Psoas muscle (tissue), 8 donors: ENCODE data around the gene EPS8L3. TPM values are rescaled to one million over a fixed set of nuclear protein-coding genes. Genes with fewer than 3 reads are reported as not detected.

ENCODE experiments used
- ATAC-seq, 4 donors: fragments of 200-7000 bp; cut with Tn5 transposase; one replicate each; pipeline ENCODE4 v1.9.1; 2020; ENCODE audit warnings: moderate library complexity in 3 of 4, mild to moderate bottlenecking in 2 of 4
- DNase-seq, 2 donors: peaks; one replicate each; pipeline ENCODE4 v3.0.0-alpha.2; 2020
- H3K27ac ChIP-seq: fragments of 200-600 bp; one replicate; pipeline ENCODE4 v1.8.0; 2022
- H3K27me3 ChIP-seq, 3 donors: fragments of 200-600 bp in 1 of 3; one replicate each; pipeline versions ENCODE4 v1.6.1 to v1.8.0; 2013 to 2022; ENCODE audit warnings: low read length in 2 of 3, mild to moderate bottlenecking in 2 of 3, moderate library complexity in 1 of 3; ENCODE audit not compliant: insufficient read depth in 3 of 3
- H3K36me3 ChIP-seq, 2 donors: fragments of 200-600 bp in 1 of 2; one replicate each; pipeline versions ENCODE4 v1.6.1 to v1.8.0; 2013 to 2022; ENCODE audit warnings: low read depth in 1 of 2, mild to moderate bottlenecking in 1 of 2, moderate library complexity in 1 of 2; ENCODE audit not compliant: insufficient read depth in 1 of 2
- H3K4me1 ChIP-seq: fragments of 200-600 bp; one replicate; pipeline ENCODE4 v1.8.0; 2022
- H3K4me3 ChIP-seq: fragments of 200-600 bp; one replicate; pipeline ENCODE4 v1.8.0; 2022; ENCODE audit warnings: mild to moderate bottlenecking
- H3K9me3 ChIP-seq: fragments of 200-600 bp; one replicate; pipeline ENCODE4 v1.8.0; 2022
- WGBS, 3 donors: extraction: QIAGEN DNeasy Blood & Tissue Kit; methylation state at CpG; one replicate each; pipeline versions ENCODE4 v1.1.6 to v1.1.7; 2013; 5-methylcytosine and 5-hydroxymethylcytosine counted together
- intact Hi-C, 2 donors: fragments of 100-400 bp; cut with DNase I; formaldehyde crosslinking; loops; one replicate each; pipeline versions ENCODE4 v1.11.0 to v1.14.2; 2022
- polyA plus RNA-seq, 3 donors: library from polyadenylated mRNA; stranded (reverse); fragments of 200-250 nt; gene quantifications; one replicate each; pipeline ENCODE4 v1.2.3, GENCODE V29; 2013
- total RNA-seq, 4 donors: library from RNA; stranded (reverse); fragmentation: NEBNext Ultra II Directional in 2 of 4; extraction: Animal tissue kit (Norgen Biotek cat#: 25700) in 2 of 4; gene quantifications; one replicate each; pipeline versions ENCODE4 v1.2.1 to v1.2.4, GENCODE V29; 2021 to 2023
- TF ChIP-seq, protein P1 (sequence below): fragments of 200-600 bp; IDR thresholded peaks from one replicate; pipeline ENCODE4 v1.8.0; 2022; ENCODE audit warnings: antibody characterized with exemption
- donor health status: healthy with polysubstance abuse.
- donor health status: DM: no; HTN: no; CAD: no; lungs with moderate emphysema.
- donor health status: Bipolar disorder and iron deficiency.
- donor health status: healthy.
- donor health status: DM: yes; HTN: yes; CAD: no.
- donor health status: DM: no; HTN: no; CAD: no.
- donor health status: DM: no; HTN: no; CAD: no.
- donor health status: DM: yes; HTN: yes; CAD: no.

The EPS8L3 gene
- total and polyA plus RNA-seq, 7 donors, result 0.03 to 0.64 (median 0.57) TPM; not detected in 4

- TF ChIP-seq, protein P1, sequence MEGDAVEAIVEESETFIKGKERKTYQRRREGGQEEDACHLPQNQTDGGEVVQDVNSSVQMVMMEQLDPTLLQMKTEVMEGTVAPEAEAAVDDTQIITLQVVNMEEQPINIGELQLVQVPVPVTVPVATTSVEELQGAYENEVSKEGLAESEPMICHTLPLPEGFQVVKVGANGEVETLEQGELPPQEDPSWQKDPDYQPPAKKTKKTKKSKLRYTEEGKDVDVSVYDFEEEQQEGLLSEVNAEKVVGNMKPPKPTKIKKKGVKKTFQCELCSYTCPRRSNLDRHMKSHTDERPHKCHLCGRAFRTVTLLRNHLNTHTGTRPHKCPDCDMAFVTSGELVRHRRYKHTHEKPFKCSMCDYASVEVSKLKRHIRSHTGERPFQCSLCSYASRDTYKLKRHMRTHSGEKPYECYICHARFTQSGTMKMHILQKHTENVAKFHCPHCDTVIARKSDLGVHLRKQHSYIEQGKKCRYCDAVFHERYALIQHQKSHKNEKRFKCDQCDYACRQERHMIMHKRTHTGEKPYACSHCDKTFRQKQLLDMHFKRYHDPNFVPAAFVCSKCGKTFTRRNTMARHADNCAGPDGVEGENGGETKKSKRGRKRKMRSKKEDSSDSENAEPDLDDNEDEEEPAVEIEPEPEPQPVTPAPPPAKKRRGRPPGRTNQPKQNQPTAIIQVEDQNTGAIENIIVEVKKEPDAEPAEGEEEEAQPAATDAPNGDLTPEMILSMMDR, result no peak
- intact Hi-C loops, result loop anchor here (5.0 kb wide), 2 partner anchors 118 to 123 kb away; partner anchors contain the start of gene CSF1 (in 1 of the 2)
- Histone ChIP-seq H3K27ac (no peak overlapping the region), H3K36me3 (no peaks in the 10 kb centered on the region), H3K27me3 (no peaks in the 10 kb centered on the region), H3K4me3 (no peak overlapping the region), H3K9me3 (no peaks in the 10 kb centered on the region), H3K4me1 (peaks cover 20% of the 10 kb centered on the region)
- WGBS, 3 donors, result 71 to 80% (median 78%) methylated on average over 19 of the region's 19 CpGs
- DNase-seq (peak in 1 of 2 donors; percentile 46), ATAC-seq (no peak)
Measured at GRCh38 chr1:109794319-109795132, 30.8 kb upstream of the EPS8L3 start.

DNA sequence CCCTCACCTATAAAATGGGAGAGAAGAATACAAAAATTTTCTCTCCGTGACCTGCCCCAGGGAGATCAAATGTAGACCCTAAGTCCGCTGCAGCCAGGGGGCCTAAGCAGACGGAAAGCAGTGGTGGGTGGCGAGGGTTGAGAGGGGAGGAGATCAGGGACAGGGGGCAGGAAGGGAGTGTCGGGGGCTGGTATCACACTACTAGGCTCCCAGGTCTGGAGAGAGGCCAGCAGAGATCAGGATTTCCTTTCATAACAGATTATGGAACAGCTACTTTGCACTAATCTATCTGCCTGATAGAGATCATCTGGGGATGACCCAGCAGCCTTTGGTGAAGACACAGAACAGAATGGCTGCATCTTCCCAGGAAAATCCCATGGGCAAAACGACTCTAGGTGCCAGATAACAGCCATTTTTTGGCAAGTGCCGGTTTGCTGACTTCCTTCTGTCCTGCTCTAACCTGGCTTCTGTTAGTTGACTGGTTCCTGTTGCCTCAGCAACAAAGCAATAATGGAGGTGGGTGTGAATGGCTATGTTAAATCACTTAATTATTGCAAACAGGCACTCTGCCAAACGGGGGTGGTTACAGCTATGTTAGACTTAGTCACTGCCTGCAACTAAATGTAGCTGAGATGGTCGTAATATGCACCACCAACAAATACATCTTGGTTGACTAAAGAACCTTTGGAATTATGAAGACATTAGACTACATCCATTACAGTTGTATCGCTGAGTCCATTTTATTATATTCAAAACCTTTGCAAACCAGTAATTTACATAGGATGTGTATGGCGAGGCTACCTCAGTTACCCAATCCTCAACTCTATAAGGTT is 30.0 kb upstream of the EPS8L3 start:
- no peak overlapping the region for H3K4me3 ChIP-seq
- peak in 3 of 4 donors; percentile 22 to 55 (median 23) for ATAC-seq
- WGBS, 3 donors, result 53 to 60% (median 58%) methylated on average over 11 of the region's 11 CpGs
- peak overlapping the region; percentile 12 for H3K27ac ChIP-seq
- peaks cover 20% of the 10 kb centered on the region for H3K4me1 ChIP-seq
- DNase-seq, result peak in 1 of 2 donors; percentile 39
- intact Hi-C loops, result loop anchor here (5.0 kb wide), 2 partner anchors 119 to 124 kb away; partner anchors contain the start of gene CSF1 (in 1 of the 2)
- TF ChIP-seq, protein P1, result no peak
- H3K36me3 ChIP-seq, result no peaks in the 10 kb centered on the region
- H3K9me3 ChIP-seq, result no peaks in the 10 kb centered on the region
- no peaks in the 10 kb centered on the region for H3K27me3 ChIP-seq

- peaks cover 20% of the 10 kb centered on the region for H3K4me1 ChIP-seq
- H3K4me3 ChIP-seq, result no peak overlapping the region
- intact Hi-C loops, result loop anchor here (5.0 kb wide), 2 partner anchors 119 to 124 kb away; partner anchors contain the start of gene CSF1 (in 1 of the 2)
- H3K27me3 ChIP-seq, result no peaks in the 10 kb centered on the region
- TF ChIP-seq, protein P1, result no peak
- no peaks in the 10 kb centered on the region for H3K36me3 ChIP-seq
- no peak for ATAC-seq
- H3K27ac ChIP-seq, result peak overlapping the region; percentile 12
- 47 to 59% (median 55%) methylated on average over 5 of the region's 5 CpGs for WGBS, 3 donors
- peak in 1 of 2 donors; percentile 24 for DNase-seq
- no peaks in the 10 kb centered on the region for H3K9me3 ChIP-seq
Measured at GRCh38 chr1:109793089-109793485, 29.4 kb upstream of the EPS8L3 start.

DNA sequence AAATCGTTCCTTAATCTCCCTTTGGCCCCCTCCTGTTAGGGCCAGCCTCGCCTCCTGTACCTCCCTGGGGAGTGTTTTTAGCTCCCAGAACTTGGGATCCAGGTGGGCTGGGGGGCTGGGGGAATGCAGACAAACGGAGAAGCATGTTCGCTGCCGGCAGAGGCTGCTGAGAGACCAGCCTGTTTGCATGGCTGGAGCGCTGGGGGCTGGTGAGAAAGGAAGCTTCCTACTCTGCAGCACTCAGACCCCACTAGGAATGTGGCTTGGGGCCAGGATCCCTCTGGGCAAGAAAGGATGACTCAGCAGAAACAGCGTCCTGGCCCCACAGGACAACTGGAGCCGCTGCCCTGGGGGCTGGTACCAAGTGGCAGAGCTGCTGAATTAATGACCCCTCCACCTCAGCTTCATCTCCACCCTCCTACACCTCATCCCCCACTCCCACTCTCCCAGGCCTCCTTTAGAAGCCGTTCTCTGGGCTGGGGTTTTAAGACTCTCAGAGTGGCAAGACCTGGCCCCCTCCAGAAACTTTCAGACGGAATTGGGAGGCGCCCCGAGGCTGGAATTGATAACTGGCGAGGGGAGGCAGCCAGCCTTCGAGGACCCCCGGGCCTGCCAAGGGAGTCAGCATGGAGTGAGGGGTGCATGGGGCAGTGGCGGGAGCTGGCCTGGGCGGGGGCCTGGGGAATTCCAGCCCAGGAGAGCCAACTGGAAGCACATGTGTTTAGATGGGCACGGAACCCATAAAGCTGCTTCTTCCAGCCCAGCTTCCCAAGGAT is 28.5 kb upstream of the EPS8L3 start:
- Histone ChIP-seq H3K27ac (no peak overlapping the region), H3K27me3 (no peaks in the 10 kb centered on the region), H3K4me1 (peaks cover 20% of the 10 kb centered on the region), H3K36me3 (no peaks in the 10 kb centered on the region), H3K4me3 (no peak overlapping the region), H3K9me3 (no peaks in the 10 kb centered on the region)
- WGBS, 3 donors, result 32 to 37% (median 33%) methylated on average over 18 of the region's 18 CpGs
- DNase-seq (peak; percentile 65 to 66), ATAC-seq (peak; percentile 33 to 66 (median 50))
- TF ChIP-seq, protein P1, result no peak
- intact Hi-C loops, result loop anchor here (5.0 kb wide), 2 partner anchors 120 to 125 kb away; partner anchors contain the start of gene CSF1 (in 1 of the 2)
